Epithelial cell of alveolus of lung (primary cell): ENCODE results near the gene TAF11L8. TPM values are rescaled to one million over a fixed set of nuclear protein-coding genes. Genes with fewer than 3 reads are reported as not detected.

ENCODE experiments used
- total RNA-seq: library from RNA; depleted of rRNA; stranded (reverse); fragments of >200 nt; gene quantifications from 2 replicates; pipeline ENCODE4 v1.2.1, GENCODE V29; 2015

The TAF11L8 gene
- not detected in 2 replicates for total RNA-seq

DNA sequence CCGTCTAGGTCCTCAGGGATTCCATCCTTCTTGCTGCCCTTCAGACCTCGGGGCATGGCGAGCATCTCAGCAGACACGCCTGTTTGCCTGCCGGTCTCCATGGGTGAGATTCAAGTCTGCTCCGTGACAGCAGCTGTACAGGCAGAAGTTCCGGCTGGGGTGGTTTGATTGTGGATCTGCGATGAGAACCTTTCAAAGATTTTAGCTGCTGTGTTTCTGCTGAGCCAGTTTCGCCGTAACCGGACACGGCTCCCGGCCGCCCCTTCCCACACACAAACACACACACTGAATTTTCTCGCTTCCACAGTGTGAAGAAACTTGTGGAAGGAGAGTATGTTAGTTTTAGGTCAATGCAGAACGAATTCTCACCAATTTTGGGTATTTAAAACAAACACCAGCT, at the start of gene TAF11L8:
TAF11L8 (minus strand) TSS at position 101 of the 400 bp plus-strand sequence.

DNA sequence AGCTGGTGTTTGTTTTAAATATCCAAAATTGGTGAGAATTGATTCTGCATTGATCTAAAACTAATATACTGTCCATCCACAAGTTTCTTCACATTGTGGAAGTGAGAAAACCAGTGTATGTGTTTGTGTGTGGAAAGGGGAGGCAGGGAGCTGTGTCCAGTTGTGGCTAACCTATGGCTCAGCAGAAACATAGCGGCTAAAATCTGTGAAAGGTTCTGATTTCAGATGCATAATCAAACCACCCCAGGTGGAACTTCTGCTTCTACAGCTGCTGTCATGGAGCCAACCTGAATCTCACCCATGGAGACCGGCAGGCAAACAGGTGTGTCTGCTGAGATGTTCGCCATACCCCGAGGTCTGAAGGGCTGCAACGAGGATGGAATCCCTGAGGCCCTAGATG, 43.4 kb upstream of the TAF11L8 start, which contains the start of gene TAF11L14:
TAF11L14 (plus strand) TSS at position 301 of the 400 bp plus-strand sequence.

DNA sequence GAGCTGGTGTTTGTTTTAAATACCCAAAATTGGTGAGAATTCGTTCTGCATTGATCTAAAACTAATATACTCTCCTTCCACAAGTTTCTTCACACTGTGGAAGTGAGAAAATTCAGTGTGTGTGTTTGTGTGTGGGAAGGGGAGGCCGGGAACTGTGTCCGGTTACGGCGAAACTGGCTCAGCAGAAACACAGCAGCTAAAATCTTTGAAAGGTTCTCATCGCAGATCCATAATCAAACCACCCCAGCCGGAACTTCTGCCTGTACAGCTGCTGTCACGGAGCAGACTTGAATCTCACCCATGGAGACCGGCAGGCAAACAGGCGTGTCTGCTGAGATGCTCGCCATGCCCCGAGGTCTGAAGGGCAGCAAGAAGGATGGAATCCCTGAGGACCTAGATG, 41.0 kb upstream of the TAF11L8 start, which contains the start of gene TAF11L13:
TAF11L13 (plus strand) TSS at position 301 of the 400 bp plus-strand sequence.

DNA sequence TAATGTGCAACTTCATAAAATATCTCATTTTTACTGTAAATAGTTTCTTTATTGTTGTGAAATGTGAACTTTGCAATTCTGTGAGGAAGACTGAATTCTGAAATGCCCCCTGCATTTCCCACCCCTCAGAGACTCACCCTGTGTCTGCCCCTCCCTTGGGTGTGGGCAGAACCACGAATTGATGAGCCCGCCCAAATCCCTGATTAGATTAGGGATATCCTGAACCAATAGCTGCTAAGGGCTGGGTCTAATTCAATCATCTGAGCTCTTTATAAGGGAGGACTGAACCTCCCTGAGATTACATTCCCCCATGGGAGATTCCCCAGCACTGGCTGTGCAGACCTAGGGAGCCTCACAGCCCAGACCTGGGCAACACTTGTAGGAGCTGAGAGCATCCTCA, 19.3 kb upstream of the TAF11L8 start, which contains the start of gene TAF11L12:
TAF11L12 (plus strand) TSS at position 301 of the 400 bp plus-strand sequence.

DNA sequence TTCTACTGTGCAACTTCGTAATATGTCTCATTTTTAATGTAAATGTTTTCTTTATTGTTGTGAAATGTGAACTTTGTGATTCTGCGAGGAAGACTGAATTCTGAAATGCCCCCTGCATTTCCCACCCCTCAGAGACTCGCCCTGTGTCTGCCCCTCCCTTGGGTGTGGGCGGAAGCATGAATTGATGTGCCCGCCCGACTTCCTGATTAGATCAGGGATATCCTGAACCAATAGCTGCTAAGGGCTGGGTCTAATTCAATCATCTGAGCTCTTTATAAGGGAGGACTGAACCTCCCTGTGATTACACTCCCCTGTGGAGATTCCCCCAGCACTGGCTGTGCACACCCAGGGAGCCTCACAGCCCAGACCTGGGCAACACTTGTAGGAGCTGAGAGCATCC, 13.1 kb upstream of the TAF11L8 start, which contains the start of gene TAF11L11:
TAF11L11 (plus strand) TSS at position 304 of the 400 bp plus-strand sequence.

DNA sequence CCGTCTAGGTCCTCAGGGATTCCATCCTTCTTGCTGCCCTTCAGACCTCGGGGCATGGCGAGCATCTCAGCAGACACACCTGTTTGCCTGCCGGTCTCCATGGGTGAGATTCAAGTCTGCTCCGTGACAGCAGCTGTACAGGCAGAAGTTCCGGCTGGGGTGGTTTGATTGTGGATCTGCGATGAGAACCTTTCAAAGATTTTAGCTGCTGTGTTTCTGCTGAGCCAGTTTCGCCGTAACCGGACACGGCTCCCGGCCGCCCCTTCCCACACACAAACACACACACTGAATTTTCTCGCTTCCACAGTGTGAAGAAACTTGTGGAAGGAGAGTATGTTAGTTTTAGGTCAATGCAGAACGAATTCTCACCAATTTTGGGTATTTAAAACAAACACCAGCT, 7.0 kb upstream of the TAF11L8 start, which contains the start of gene TAF11L10:
TAF11L10 (minus strand) TSS at position 101 of the 400 bp plus-strand sequence.

DNA sequence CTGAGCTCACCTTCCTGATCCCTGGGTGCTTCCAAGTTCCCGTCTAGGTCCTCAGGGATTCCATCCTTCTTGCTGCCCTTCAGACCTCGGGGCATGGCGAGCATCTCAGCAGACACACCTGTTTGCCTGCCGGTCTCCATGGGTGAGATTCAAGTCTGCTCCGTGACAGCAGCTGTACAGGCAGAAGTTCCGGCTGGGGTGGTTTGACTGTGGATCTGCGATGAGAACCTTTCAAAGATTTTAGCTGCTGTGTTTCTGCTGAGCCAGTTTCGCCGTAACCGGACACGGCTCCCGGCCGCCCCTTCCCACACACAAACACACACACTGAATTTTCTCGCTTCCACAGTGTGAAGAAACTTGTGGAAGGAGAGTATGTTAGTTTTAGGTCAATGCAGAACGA, 3.5 kb upstream of the TAF11L8 start, which contains the start of gene TAF11L9:
TAF11L9 (minus strand) TSS at position 140 of the 400 bp plus-strand sequence.

DNA sequence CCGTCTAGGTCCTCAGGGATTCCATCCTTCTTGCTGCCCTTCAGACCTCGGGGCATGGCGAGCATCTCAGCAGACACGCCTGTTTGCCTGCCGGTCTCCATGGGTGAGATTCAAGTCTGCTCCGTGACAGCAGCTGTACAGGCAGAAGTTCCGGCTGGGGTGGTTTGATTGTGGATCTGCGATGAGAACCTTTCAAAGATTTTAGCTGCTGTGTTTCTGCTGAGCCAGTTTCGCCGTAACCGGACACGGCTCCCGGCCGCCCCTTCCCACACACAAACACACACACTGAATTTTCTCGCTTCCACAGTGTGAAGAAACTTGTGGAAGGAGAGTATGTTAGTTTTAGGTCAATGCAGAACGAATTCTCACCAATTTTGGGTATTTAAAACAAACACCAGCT, 5.1 kb downstream of the TAF11L8 start, which contains the start of gene TAF11L7:
TAF11L7 (minus strand) TSS at position 101 of the 400 bp plus-strand sequence.

Other genes with a start within 250 kb of the TAF11L8 start
- not detected in 2 replicates for gene TAF11L2, start 92.7 kb downstream of the TAF11L8 start, total RNA-seq
- not detected in 2 replicates for gene TAF11L3, start 72.6 kb downstream of the TAF11L8 start, total RNA-seq
- gene TAF11L4, start 69.2 kb downstream of the TAF11L8 start, total RNA-seq = not detected in 2 replicates
- not detected in 2 replicates for gene TAF11L5, start 65.7 kb downstream of the TAF11L8 start, total RNA-seq
- not detected in 2 replicates for gene TAF11L6, start 62.3 kb downstream of the TAF11L8 start, total RNA-seq
- gene TAF11L7, start 5.2 kb downstream of the TAF11L8 start, total RNA-seq = not detected in 2 replicates
- gene TAF11L9, start 3.4 kb upstream of the TAF11L8 start, total RNA-seq = not detected in 2 replicates
- not detected in 2 replicates for gene TAF11L10, start 6.9 kb upstream of the TAF11L8 start, total RNA-seq
- gene TAF11L11, start 13.2 kb upstream of the TAF11L8 start, total RNA-seq = not detected in 2 replicates
- not detected in 2 replicates for gene TAF11L12, start 19.4 kb upstream of the TAF11L8 start, total RNA-seq
- not detected in 2 replicates for gene TAF11L13, start 41.1 kb upstream of the TAF11L8 start, total RNA-seq
- not detected in 2 replicates for gene TAF11L14, start 43.5 kb upstream of the TAF11L8 start, total RNA-seq